Cardiac septum (tissue), 1 donor: ENCODE measurements around the gene SWSAP1. TPM values are rescaled to one million over a fixed set of nuclear protein-coding genes. Genes with fewer than 3 reads are reported as not detected.
"Not testable (repeated sequence)": the region's sequence is repeated elsewhere in the genome, so short reads cannot be mapped to it uniquely, and the experiment has no call there.

Experiments used
- DNase-seq: peaks from one replicate; pipeline ENCODE4 v3.0.0-alpha.2; 2020; ENCODE audit warnings: low spot score
- intact Hi-C: fragments of 100-400 bp; cut with DNase I; formaldehyde crosslinking; loops from one replicate; pipeline ENCODE4 v1.14.0; 2022
- long read RNA-seq: library from polyadenylated mRNA; unstranded; transcript quantifications from one replicate; pipeline ENCODE4 v2.0.0, GENCODE V29; 2021
- total RNA-seq: library from RNA; stranded (reverse); fragmentation: NEBNext Ultra II Directional; extraction: Animal tissue kit (Norgen Biotek cat#: 25700); gene quantifications from one replicate; pipeline ENCODE4 v1.2.1, GENCODE V29; 2021
- donor health status: DM: no; HTN: no; CAD: no.

Gene SWSAP1, protein sequence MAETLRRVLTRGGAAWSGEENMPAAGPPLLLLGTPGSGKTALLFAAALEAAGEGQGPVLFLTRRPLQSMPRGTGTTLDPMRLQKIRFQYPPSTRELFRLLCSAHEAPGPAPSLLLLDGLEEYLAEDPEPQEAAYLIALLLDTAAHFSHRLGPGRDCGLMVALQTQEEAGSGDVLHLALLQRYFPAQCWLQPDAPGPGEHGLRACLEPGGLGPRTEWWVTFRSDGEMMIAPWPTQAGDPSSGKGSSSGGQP
- total RNA-seq = 1.3 TPM
- long read RNA-seq, transcript SWSAP1-201 (2 exons, 1,684 nt) = major isoform, 7 of 9 reads
- long read RNA-seq, partial matches to known transcripts = 0 of 9 reads
- long read RNA-seq, other reads (novel, unspliced or antisense) = 2 of 9 reads

DNA sequence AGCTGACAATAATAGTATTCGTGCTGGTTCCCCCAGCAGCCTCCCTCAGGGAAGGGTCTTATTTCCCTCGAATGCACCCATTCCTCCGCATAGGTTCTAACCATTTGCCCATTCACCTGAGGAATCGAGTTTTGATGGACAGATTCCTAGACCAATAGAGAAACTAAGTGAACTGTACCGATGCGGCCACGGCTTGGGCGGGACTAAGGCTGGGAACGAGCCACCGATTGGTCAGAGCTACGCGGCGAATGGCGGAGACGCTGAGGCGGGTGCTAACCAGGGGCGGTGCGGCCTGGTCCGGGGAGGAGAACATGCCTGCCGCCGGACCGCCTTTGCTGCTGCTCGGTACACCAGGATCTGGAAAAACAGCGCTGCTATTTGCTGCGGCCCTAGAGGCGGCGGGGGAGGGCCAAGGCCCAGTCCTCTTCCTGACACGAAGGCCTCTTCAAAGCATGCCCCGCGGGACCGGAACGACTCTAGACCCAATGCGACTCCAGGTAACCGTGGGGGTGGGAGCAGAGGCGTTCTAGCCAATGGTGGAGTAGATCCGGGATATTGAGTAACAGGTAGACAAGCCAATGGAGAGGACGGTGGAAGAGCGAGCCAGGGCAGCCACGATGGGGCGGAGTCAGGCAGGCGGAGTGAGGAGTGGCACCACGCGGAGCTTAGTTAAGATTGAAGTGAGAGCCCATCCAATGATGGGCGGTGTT, at the start of gene SWSAP1:
SWSAP1 (plus strand) TSS at position 234 of the 710 bp plus-strand sequence; CDS start at position 249, 15 bp downstream.
- DNase-seq = peak; percentile 99
- intact Hi-C loops = no loop called here

DNA sequence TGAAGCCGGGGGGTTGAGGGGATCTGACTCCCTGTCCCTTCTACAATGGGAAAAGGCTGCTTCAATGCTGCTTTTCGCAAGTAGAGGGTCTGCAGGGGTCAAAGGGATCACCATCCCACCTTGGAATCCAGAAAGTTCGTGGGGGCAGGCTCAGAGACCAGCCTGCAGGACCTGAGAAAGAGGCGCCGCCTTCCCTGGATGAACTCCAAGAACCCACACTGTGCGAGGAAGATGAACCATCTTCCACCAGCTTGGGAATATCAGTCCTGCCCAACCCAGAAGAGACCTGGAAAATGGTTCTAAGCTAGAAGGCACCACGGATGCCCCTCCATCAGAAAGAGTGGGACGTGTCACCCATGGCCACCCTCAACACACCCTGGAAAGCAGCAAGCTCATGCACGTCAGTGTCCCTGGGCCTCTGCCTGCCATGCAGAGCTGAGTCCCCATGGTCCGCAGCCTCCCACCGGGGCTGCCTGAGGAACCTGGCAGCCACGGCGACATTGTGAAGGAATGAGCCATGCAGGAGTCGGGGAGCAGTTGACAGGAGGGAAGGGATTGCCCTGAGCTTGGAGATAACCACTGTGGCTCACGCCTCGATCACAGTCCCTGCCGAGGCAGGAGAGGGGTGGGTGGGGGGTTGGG, 49.6 kb upstream of the SWSAP1 start:
- intact Hi-C loops = no loop called here
- no peak for DNase-seq

DNA sequence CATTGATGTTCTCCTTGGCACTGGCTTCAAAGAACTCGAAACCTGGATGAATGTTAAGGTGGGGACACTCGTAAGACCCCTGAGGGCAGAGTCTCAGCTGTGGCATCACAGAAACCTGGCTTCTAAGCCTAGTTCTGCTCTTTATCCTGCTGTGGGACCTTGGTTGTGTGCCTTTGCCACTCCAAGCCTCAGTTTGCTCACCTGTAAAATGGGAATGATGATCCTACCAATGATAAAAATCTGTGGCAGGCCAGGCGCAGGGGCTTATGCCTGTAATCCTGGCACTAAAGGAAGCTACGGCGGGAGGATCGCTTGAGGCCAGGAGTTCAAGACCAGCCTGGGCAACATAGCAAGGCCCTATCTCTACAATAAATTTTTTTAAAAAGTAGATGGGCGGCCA, 48.9 kb upstream of the SWSAP1 start:
- intact Hi-C loops = no loop called here
- DNase-seq = no peak

DNA sequence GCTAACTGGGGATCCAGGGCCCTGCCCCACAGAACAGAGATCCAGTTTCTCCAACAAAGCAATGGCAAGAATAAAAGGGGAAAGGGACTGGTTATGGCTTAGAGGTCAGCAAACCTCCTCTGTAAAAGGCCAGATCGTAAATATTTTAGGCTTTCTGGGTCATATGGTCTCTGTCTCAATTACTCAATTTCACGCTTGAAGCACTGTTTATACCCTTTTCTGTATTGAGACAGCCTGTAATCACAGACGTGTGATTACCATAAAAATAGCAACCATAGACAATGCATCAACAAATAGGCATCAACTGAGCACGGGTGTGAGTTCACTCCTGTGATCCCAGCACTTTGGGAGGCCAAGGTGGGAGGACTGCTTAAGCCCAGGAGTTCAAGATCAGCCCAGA, 44.3 kb upstream of the SWSAP1 start:
- intact Hi-C loops = no loop called here
- no peak for DNase-seq

DNA sequence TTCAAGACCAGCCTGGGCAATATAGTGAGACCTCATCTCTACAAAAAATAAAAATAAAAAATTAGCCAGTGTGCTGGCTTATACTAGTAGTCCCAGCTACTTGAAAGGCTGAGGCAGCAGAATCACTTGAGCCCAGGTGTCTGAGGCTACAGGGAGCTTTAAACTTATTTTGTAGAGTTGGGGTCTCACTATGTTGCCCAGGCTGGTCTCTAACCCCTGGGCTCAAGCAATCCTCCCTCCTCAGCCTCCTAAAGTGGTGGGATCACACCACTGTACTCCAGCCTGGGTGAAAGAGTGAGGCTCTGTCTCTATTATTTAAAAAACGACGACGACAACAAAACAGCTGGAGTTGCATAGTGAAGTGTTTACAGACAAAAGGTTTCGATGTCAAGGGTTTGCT, 43.0 kb upstream of the SWSAP1 start:
- intact Hi-C loops = no loop called here
- no peak for DNase-seq

DNA sequence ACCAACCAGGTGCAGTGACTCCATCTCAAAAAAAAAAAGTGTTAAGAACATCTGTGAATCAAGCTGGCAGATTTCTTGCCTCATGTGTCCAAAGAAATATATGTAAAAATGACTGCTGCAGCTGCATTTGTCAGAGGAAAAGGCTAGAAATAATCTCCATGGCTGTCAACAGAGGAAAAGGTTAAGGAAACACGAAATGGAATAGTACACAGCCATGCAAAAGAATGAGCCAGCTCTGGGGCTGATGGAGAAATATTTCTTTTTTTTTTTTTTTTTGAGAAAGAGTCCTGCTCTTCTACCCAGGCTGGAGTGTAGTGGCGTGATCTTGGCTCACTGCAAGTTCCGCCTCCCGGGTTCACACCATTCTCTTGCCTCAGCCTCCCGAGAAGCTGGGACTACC, 41.6 kb upstream of the SWSAP1 start:
- no peak for DNase-seq

DNA sequence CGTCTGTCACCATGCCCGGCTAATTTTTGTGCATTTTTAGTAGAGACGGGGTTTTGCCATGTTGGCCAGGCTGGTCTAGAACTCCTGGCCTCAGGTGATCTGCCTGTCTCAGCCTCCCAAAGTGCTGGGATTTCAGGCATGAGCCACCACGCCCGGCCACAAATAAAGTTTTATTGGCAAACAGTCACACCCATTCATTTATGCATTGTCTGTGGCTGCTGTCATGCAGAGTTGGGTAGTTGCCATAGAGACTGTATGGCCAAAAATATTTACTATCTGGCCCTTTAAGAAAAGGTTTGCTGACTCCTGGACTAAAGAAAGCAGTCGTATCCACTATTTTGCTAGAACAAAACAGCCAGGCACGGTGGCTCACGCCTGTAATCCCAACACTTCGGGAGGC, 40.6 kb upstream of the SWSAP1 start:
- DNase-seq, intact Hi-C loops: not testable (repeated sequence)

More for the DNA sequence above, 41.6 kb upstream of the SWSAP1 start:
- intact Hi-C loops = no loop called here

DNA sequence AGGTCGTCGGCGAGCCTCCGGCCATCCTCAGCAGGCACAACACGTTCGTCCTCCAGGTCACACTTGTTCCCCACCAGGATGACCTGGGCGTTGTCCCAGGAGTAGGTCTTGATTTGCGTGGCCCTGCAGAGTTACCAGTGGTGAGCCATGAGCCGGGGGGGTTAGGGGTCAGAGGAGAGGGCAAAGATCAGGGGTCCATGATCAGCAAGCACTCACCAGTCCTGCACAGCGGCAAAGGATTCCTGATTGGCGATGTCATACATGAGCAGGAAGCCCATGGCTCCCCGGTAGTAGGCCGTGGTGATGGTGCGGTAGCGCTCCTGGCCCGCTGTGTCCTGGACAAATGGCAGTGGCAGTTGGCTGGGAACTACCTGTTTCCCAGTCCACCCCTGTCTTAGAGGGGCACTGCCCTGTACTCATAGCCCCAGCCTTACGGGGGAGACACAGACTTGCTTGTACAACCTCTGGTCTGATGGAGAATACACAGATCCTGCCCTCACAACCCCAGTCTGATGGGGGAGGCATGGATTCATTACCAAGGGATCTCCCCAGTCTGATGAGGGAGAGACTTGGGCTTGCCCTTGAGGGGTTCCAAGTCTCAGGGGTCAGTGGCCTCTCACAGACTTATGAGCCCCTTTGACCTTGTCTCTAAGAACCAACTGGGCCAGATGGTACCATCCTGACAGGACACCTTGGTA, 38.9 kb upstream of the SWSAP1 start:
- intact Hi-C loops = no loop called here
- DNase-seq = no peak

DNA sequence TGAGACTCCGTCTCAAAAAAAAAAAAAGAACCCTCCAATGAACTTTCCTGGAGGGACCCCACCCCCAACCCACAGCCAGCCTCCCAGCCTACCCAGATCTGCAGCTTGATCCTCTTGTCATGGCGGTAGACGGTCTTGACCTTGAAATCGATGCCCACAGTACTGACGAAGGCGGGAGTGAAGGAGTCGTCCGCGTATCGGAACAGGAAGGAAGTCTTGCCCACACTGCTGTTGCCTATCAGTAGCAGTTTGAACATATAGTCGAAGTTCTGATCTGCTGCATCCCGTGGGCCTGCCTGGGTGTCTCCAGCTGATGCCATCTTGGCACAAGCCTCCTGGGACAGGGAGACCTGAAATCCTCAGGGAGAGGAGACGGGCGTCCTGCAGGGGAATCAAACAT, 37.4 kb upstream of the SWSAP1 start:
- no peak for DNase-seq
- intact Hi-C loops = no loop called here

DNA sequence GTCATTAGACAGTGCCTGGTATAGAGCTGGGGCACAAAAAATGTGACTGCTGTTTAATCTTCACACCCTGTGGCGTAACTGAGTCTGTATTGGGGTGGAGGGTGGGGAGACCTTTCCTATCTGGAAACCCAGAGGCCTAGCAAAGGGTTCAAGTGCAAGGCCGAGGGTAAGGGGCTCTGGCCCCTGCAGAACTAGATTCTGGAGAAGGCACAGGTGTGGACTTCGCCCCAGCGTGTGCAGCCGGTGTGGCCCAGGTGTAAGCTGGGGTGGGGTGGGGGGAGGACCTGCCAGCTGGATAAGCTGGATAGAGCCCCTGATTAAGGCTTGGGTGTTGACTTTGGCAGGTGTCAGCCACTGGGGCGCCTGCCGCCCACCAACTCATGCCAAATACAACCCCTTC, 36.3 kb upstream of the SWSAP1 start:
- no peak for DNase-seq
- intact Hi-C loops = loop anchor here (2.0 kb wide), 1 partner anchor 43 kb away; no protein-coding TSS in a partner anchor

DNA sequence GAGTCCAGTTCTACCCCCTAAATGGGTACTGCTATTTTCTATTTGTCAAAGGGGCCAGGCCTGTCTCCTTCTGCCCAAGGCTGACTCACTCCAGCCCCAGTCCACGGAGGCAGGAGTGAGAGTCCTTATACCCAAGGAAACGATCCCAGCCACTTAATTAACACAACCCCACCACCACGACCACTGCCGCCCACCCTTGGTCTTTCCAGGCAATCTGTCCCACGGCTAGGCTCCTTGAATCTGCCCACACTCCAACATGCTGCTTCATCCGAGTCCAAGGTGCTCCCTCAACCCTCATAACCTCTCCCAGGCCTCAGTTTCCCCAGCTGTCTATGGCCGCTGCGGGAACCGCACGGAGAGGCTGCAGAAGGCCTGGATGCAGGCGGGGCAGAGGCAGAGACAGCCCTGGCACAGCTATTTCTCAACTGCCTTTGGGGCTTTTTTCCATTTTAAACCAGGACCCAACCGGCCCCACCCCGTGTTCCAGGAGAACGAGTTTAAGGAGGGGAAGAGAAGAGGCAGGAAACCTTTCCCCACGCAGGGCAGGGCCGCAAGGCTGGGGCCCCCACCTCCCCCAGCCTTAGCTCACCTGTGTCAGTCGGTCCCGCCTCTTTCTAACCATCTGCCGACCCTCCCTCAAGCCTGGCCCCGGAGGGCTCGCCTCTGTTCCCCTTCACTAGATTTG, 35.8 kb upstream of the SWSAP1 start:
- intact Hi-C loops = loop anchor here (2.0 kb wide), 1 partner anchor 44 kb away; no protein-coding TSS in a partner anchor

DNA sequence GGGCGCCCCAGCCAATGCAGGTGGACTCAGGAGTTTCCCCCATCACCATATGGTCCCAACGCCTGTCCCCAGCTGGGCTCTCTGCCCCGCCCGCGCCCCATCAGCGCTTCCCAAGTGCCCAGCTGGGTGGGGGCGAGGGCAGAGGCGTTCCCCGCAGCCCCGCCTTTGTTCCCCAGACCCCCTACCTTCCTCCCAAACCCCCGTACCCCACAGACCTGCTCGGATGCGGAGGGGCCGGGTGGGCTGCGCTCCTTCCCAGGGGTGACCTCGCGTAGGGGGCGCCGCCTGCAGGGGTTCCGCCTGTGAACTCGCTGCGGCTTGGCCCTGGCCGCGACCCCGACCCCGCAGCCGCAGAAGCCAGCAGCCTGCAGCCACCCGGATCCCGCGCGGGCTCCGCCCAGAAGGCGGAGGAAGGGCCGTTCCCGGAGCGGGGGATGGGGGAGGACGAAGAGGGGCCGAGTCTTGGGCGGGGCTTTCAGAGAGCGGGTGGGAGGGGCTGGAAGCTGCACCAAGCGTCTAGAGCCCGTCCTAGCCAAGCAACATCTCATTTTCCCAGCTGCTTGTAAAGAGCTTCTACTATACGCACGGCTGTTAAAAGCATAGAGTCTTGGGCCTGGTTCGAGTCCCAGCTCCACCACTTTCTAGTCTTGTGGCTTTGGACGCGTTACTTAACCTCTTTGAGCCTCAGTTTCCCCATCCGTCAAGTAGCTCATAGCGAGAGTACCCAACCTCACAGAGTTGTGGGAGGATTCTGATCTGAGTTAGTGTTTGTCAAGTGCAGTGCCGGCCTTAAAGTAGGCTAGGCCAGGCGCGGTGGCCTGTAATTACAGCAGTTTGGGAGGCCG, 35.0 kb upstream of the SWSAP1 start, which contains the start of gene RAB3D:
RAB3D (minus strand) TSS at position 404 of the 845 bp plus-strand sequence. CDS start 2,258 bp downstream, outside the sequence.
- intact Hi-C loops = loop anchor here (2.0 kb wide), 1 partner anchor 45 kb away; no protein-coding TSS in a partner anchor
- DNase-seq = peak; percentile 98

More for the DNA sequence above, 35.8 kb upstream of the SWSAP1 start:
- no peak for DNase-seq

DNA sequence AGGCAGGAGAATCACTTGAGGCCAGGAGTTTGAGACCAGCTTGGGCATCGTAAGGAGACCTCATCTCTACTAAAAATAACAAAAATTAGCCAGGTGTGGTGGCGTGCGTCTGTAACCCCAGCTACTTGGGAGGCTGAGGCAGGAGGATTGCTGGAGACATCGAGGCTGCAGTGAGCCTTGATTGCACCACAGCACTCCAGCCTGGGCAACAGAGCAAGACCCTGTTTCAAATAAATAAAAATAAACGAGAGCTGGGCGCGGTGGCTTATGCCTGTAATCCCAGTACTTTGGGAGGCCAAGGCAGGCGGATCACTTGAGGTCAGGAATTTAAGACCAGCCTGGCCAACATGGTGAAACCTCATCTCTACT, 34.4 kb upstream of the SWSAP1 start:
- intact Hi-C loops, DNase-seq: not testable (repeated sequence)

DNA sequence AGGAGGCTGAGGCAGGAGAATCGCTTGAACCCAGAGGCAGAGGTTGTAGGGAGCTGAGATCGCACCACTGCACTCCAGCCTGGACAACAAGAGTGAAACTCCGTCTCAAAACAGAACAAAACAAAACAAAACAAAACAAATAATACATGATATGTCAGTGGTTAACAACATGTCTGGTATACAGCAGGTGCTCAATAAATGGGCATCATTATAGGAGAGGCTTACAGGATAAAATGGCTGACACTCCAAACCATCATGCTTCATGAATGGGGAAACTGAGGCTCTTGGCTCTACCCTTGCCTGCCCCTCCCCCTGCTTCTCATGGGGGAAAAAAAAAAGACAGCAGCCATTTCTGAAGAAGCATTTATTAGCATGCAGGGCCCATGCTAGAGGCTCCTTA, 32.0 kb upstream of the SWSAP1 start:
- DNase-seq = no peak
- intact Hi-C loops = no loop called here

DNA sequence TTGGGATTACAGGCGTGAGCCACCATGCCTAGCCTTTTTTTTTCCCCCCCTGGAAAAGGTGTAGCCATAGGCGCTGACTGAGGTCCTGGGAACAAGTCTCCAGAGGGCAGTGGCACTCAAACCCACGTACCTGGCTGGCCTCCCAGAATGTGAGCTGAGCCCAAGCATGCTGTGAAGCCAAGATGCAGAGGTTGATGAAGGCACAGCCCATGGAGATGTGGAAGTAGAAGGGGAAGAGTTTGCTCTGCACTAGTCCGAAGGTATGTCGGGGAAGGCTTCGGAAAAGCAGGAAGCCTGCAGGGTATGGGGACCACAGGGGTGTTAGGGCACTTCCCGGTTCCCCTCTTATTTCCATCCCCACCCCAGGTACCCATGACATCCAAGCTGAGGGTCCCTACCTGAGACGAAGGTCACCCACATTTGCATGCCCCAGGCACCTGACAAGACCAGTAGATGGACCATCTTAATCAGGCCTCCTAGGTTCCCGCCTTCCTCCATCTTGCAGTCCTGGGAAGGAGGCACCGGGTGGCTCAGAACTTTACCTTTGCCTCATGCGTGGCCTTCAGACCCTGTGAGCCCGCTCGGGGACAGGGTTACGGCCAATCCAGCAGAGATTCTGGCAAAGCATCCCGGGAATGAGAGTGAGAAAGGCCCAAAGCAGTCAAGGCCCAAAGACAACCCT, 29.2 kb upstream of the SWSAP1 start:
- DNase-seq = no peak
- intact Hi-C loops = loop anchor here (5.0 kb wide), 1 partner anchor 37 kb away; the partner anchor contains the start of gene EPOR

DNA sequence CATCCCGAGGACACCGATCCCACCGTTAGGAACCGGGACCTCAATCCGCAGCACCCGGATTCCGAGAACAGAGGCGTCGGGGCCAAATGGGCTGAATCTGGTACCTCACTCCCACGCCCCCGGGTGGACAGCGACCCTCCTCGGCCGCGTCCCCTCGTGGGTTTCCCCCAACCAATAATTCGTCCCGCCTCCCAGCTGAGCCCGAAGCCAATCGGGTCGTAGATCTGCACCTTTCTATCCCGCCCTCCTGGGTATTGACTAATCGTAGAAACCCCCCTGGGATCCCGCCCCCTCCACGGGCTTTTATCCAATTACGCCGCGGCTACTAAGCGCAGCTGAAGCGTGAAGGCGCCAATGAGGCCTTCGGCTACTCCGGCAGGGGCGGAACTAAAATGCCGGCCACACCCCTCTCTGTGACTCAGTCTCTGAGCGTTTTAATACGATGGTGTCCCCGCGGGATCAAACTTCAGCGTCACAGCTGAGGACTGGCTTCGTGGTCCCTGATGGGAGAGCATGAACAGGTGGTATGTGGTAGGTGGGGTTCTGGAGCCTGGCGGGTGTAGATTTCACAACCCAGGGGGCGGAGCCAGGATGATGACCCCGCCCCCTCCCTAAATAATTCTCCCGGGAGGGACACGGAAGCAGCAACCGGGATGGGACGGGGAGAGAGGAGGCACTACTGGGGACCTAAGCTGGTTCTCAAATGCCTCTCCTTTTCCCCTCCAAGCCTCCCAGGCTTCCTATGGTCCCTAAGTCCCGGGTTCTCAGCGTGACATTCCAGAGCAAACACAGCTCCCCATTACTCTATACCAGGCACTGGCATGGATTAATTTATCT, 28.1 kb upstream of the SWSAP1 start, which contains the start of the genes CCDC159 and TMEM205:
CCDC159 (plus strand) TSS at position 416 of the 837 bp plus-strand sequence; CDS start at position 504, 88 bp downstream.
TMEM205 (minus strand) TSS at position 165 of the 837 bp plus-strand sequence. CDS start 649 bp downstream, outside the sequence.
- DNase-seq = peak; percentile 99
- intact Hi-C loops = loop anchor here (5.0 kb wide), 1 partner anchor 36 kb away; the partner anchor contains the start of gene EPOR
